Measurements from ENCODE around the gene ADI1.

The ADI1 gene

GRCh38 chr2:3490191-3491170, 28.9 kb downstream of the ADI1 start:
- no peak for TF ChIP-seq CTCF (IDR thresholded peaks at IDR 0.05; ENCODE audit: insufficient read depth, low read length, poor library complexity, severe bottlenecking)
- H3K4me3 ChIP-seq (replicated peaks; ENCODE audit: low read depth, low read length), result no peak overlapping the region
- DNase-seq (ENCODE audit: extremely low read depth, insufficient read length), result no peak
- H3K27me3 ChIP-seq (replicated peaks; ENCODE audit: control insufficient read depth, insufficient read depth, low read length), result no peaks in the 10 kb centered on the region
- H3K36me3 ChIP-seq (ENCODE audit: control insufficient read depth, insufficient read depth, low read length), result no peaks in the 10 kb centered on the region; the same call in none of the 2 replicates

- H3K27me3 ChIP-seq (replicated peaks; ENCODE audit: control insufficient read depth, insufficient read depth, low read length), result no peaks in the 10 kb centered on the region
- H3K36me3 ChIP-seq (ENCODE audit: control insufficient read depth, insufficient read depth, low read length), result no peaks in the 10 kb centered on the region; the same call in none of the 2 replicates
- TF ChIP-seq CTCF (IDR thresholded peaks at IDR 0.05; ENCODE audit: insufficient read depth, low read length, poor library complexity, severe bottlenecking), result no peak
- DNase-seq (ENCODE audit: extremely low read depth, insufficient read length), result no peak
- H3K4me3 ChIP-seq (replicated peaks; ENCODE audit: low read depth, low read length), result no peak overlapping the region
Measured at GRCh38 chr2:3489764-3490115, 29.6 kb downstream of the ADI1 start.

- H3K4me3 ChIP-seq (replicated peaks; ENCODE audit: low read depth, low read length), result no peak overlapping the region
- no peaks in the 10 kb centered on the region for H3K27me3 ChIP-seq (replicated peaks; ENCODE audit: control insufficient read depth, insufficient read depth, low read length)
- TF ChIP-seq CTCF (IDR thresholded peaks at IDR 0.05; ENCODE audit: insufficient read depth, low read length, poor library complexity, severe bottlenecking), result no peak
- no peaks in the 10 kb centered on the region; the same call in none of the 2 replicates for H3K36me3 ChIP-seq (ENCODE audit: control insufficient read depth, insufficient read depth, low read length)
- DNase-seq (ENCODE audit: extremely low read depth, insufficient read length), result no peak
Measured at GRCh38 chr2:3488855-3489763, 30.2 kb downstream of the ADI1 start.

- Histone ChIP-seq H3K4me3 (replicated peaks; ENCODE audit: low read depth, low read length) (no peak overlapping the region), H3K36me3 (ENCODE audit: control insufficient read depth, insufficient read depth, low read length) (no peaks in the 10 kb centered on the region; the same call in none of the 2 replicates), H3K27me3 (replicated peaks; ENCODE audit: control insufficient read depth, insufficient read depth, low read length) (no peaks in the 10 kb centered on the region)
- no peak for DNase-seq (ENCODE audit: extremely low read depth, insufficient read length)
- no peak for TF ChIP-seq CTCF (IDR thresholded peaks at IDR 0.05; ENCODE audit: insufficient read depth, low read length, poor library complexity, severe bottlenecking)
Measured at GRCh38 chr2:3488061-3488531, 31.2 kb downstream of the ADI1 start.

GRCh38 chr2:3487432-3487831, 31.9 kb downstream of the ADI1 start:
- DNase-seq (ENCODE audit: extremely low read depth, insufficient read length), result no peak
- Histone ChIP-seq H3K36me3 (ENCODE audit: control insufficient read depth, insufficient read depth, low read length) (peaks cover 2% of the 10 kb centered on the region), H3K4me3 (replicated peaks; ENCODE audit: low read depth, low read length) (no peak overlapping the region), H3K27me3 (replicated peaks; ENCODE audit: control insufficient read depth, insufficient read depth, low read length) (no peaks in the 10 kb centered on the region)
- no peak for TF ChIP-seq CTCF (IDR thresholded peaks at IDR 0.05; ENCODE audit: insufficient read depth, low read length, poor library complexity, severe bottlenecking)
